ENCODE measurements around the gene SLC7A1. TPM values are rescaled to one million over a fixed set of nuclear protein-coding genes. Genes with fewer than 3 reads are reported as not detected.

The SLC7A1 gene
- total RNA-seq, 2 experiments from 2014 or later = 90.3 to 92.1 TPM

- DNase-seq = no peak
- POLR2A ChIA-PET = no interaction called here
- CTCF ChIA-PET = no interaction called here
- H3K9me3 Mint-ChIP-seq = no peaks in the 10 kb centered on the region
- no peak overlapping the region for H3K27ac Mint-ChIP-seq
- no peaks in the 10 kb centered on the region for H3K4me1 Mint-ChIP-seq
- no peaks in the 10 kb centered on the region for H3K27me3 Mint-ChIP-seq
- no peak overlapping the region for H3K4me3 Mint-ChIP-seq
- peaks cover 58% of the 10 kb centered on the region for H3K36me3 Mint-ChIP-seq (ENCODE audit: low read depth)
Observed at GRCh38 chr13:29515372-29515771, 80.1 kb downstream of the SLC7A1 start.

- ChIA-PET CTCF (no interaction called here), POLR2A (no interaction called here)
- no peak for DNase-seq
- Mint-ChIP-seq H3K9me3 (no peaks in the 10 kb centered on the region), H3K36me3 (ENCODE audit: low read depth) (peaks cover 52% of the 10 kb centered on the region), H3K4me1 (peaks cover 1% of the 10 kb centered on the region), H3K4me3 (no peak overlapping the region), H3K27ac (no peak overlapping the region), H3K27me3 (no peaks in the 10 kb centered on the region)
Observed at GRCh38 chr13:29514720-29515310, 80.7 kb downstream of the SLC7A1 start.

GRCh38 chr13:29513981-29514719 lies 81.3 kb downstream of the SLC7A1 start:
- Mint-ChIP-seq H3K4me1 (peaks cover 5% of the 10 kb centered on the region), H3K27me3 (no peaks in the 10 kb centered on the region), H3K36me3 (ENCODE audit: low read depth) (peaks cover 47% of the 10 kb centered on the region), H3K9me3 (no peaks in the 10 kb centered on the region), H3K27ac (peak overlapping the region; percentile 10), H3K4me3 (no peak overlapping the region)
- ChIA-PET CTCF (no interaction called here), POLR2A (no interaction called here)
- DNase-seq = no peak

- CTCF ChIA-PET = no interaction called here
- Mint-ChIP-seq H3K4me3 (no peak overlapping the region), H3K27ac (no peak overlapping the region), H3K27me3 (no peaks in the 10 kb centered on the region), H3K9me3 (no peaks in the 10 kb centered on the region), H3K36me3 (ENCODE audit: low read depth) (peaks cover 41% of the 10 kb centered on the region), H3K4me1 (peaks cover 8% of the 10 kb centered on the region)
- POLR2A ChIA-PET = no interaction called here
- no peak for DNase-seq
Observed at GRCh38 chr13:29513002-29513980, 82.2 kb downstream of the SLC7A1 start.

GRCh38 chr13:29511980-29512379 lies 83.5 kb downstream of the SLC7A1 start:
- Mint-ChIP-seq H3K36me3 (ENCODE audit: low read depth) (peaks cover 30% of the 10 kb centered on the region), H3K27me3 (no peaks in the 10 kb centered on the region), H3K4me3 (no peak overlapping the region), H3K9me3 (no peaks in the 10 kb centered on the region), H3K4me1 (peaks cover 8% of the 10 kb centered on the region), H3K27ac (no peak overlapping the region)
- ChIA-PET CTCF (no interaction called here), POLR2A (no interaction called here)
- DNase-seq = no peak

- CTCF ChIA-PET = interaction anchor here (1.1 kb wide), 1 partner anchor 202 kb away, joined by 3 read pairs; no protein-coding TSS in a partner anchor
Observed at GRCh38 chr13:29511106-29511796, 84.2 kb downstream of the SLC7A1 start.

GRCh38 chr13:29510651-29511084 lies 84.8 kb downstream of the SLC7A1 start:
- Mint-ChIP-seq H3K27me3 (no peaks in the 10 kb centered on the region), H3K27ac (no peak overlapping the region), H3K4me3 (no peak overlapping the region), H3K4me1 (peaks cover 8% of the 10 kb centered on the region), H3K9me3 (no peaks in the 10 kb centered on the region), H3K36me3 (ENCODE audit: low read depth) (peaks cover 22% of the 10 kb centered on the region)
- CTCF ChIA-PET = interaction anchor here (1.1 kb wide), 1 partner anchor 203 kb away, joined by 3 read pairs; no protein-coding TSS in a partner anchor
- POLR2A ChIA-PET = no interaction called here
- no peak for DNase-seq

More at GRCh38 chr13:29511106-29511796, 84.2 kb downstream of the SLC7A1 start:
- POLR2A ChIA-PET = no interaction called here
- H3K4me1 Mint-ChIP-seq = peaks cover 8% of the 10 kb centered on the region
- no peak overlapping the region for H3K4me3 Mint-ChIP-seq
- H3K36me3 Mint-ChIP-seq (ENCODE audit: low read depth) = peaks cover 26% of the 10 kb centered on the region
- H3K27ac Mint-ChIP-seq = no peak overlapping the region
- DNase-seq = no peak
- no peaks in the 10 kb centered on the region for H3K27me3 Mint-ChIP-seq
- no peaks in the 10 kb centered on the region for H3K9me3 Mint-ChIP-seq

GRCh38 chr13:29509999-29510589 lies 85.4 kb downstream of the SLC7A1 start:
- Mint-ChIP-seq H3K27me3 (no peaks in the 10 kb centered on the region), H3K27ac (no peak overlapping the region), H3K36me3 (ENCODE audit: low read depth) (peaks cover 21% of the 10 kb centered on the region), H3K4me3 (no peak overlapping the region), H3K9me3 (no peaks in the 10 kb centered on the region), H3K4me1 (peaks cover 8% of the 10 kb centered on the region)
- POLR2A ChIA-PET = no interaction called here
- CTCF ChIA-PET = interaction anchor here (0.9 to 3.7 kb wide), 5 partner anchors 197 to 605 kb away, joined by 3 to 57 read pairs (median 4); no protein-coding TSS in a partner anchor
- DNase-seq = no peak

- Mint-ChIP-seq H3K27ac (no peak overlapping the region), H3K4me3 (no peak overlapping the region), H3K4me1 (peaks cover 8% of the 10 kb centered on the region), H3K9me3 (no peaks in the 10 kb centered on the region), H3K27me3 (no peaks in the 10 kb centered on the region), H3K36me3 (ENCODE audit: low read depth) (peaks cover 17% of the 10 kb centered on the region)
- no peak for DNase-seq
- ChIA-PET CTCF (interaction anchor here (0.8 to 3.7 kb wide), 17 partner anchors 9 to 606 kb away, joined by 3 to 57 read pairs (median 5); partner anchors contain the start of gene SLC7A1), POLR2A (interaction anchor here (0.9 kb wide), 1 partner anchor 87 kb away, joined by 3 read pairs; the partner anchor contains the start of gene SLC7A1)
Observed at GRCh38 chr13:29508876-29509252, 86.6 kb downstream of the SLC7A1 start.

GRCh38 chr13:29508130-29508875 lies 87.2 kb downstream of the SLC7A1 start:
- POLR2A ChIA-PET = interaction anchor here (0.9 to 1.3 kb wide), 2 partner anchors 87 to 200 kb away, joined by 3 to 4 read pairs; partner anchors contain the start of gene SLC7A1
- CTCF ChIA-PET = interaction anchor here (0.6 to 3.7 kb wide), 27 partner anchors 9 to 607 kb away, joined by 3 to 57 read pairs (median 4); partner anchors contain the start of gene SLC7A1
- Mint-ChIP-seq H3K9me3 (no peaks in the 10 kb centered on the region), H3K27ac (no peak overlapping the region), H3K4me1 (peaks cover 8% of the 10 kb centered on the region), H3K36me3 (ENCODE audit: low read depth) (peaks cover 12% of the 10 kb centered on the region), H3K4me3 (no peak overlapping the region), H3K27me3 (no peaks in the 10 kb centered on the region)
- peak; percentile 77 for DNase-seq

GRCh38 chr13:29507356-29507755 lies 88.1 kb downstream of the SLC7A1 start:
- no peak overlapping the region for H3K27ac Mint-ChIP-seq
- no peaks in the 10 kb centered on the region for H3K9me3 Mint-ChIP-seq
- ChIA-PET POLR2A (interaction anchor here (1.3 kb wide), 1 partner anchor 201 kb away, joined by 4 read pairs; no protein-coding TSS in a partner anchor), CTCF (interaction anchor here (0.7 to 3.7 kb wide), 13 partner anchors 9 to 300 kb away, joined by 3 to 57 read pairs (median 3); no protein-coding TSS in a partner anchor)
- H3K27me3 Mint-ChIP-seq = no peaks in the 10 kb centered on the region
- H3K4me3 Mint-ChIP-seq = no peak overlapping the region
- peaks cover 8% of the 10 kb centered on the region for H3K4me1 Mint-ChIP-seq
- H3K36me3 Mint-ChIP-seq (ENCODE audit: low read depth) = peaks cover 10% of the 10 kb centered on the region
- no peak for DNase-seq

Measured in activated CD4-positive, alpha-beta memory T cell treated with anti-CD3 and anti-CD28 coated beads, Interleukin-2, amount 10 ng/mL, durations not matched to agents 7 days and 5 days (primary cell).